ENCODE measurements around the gene ACTR8.

Gene ACTR8

DNA sequence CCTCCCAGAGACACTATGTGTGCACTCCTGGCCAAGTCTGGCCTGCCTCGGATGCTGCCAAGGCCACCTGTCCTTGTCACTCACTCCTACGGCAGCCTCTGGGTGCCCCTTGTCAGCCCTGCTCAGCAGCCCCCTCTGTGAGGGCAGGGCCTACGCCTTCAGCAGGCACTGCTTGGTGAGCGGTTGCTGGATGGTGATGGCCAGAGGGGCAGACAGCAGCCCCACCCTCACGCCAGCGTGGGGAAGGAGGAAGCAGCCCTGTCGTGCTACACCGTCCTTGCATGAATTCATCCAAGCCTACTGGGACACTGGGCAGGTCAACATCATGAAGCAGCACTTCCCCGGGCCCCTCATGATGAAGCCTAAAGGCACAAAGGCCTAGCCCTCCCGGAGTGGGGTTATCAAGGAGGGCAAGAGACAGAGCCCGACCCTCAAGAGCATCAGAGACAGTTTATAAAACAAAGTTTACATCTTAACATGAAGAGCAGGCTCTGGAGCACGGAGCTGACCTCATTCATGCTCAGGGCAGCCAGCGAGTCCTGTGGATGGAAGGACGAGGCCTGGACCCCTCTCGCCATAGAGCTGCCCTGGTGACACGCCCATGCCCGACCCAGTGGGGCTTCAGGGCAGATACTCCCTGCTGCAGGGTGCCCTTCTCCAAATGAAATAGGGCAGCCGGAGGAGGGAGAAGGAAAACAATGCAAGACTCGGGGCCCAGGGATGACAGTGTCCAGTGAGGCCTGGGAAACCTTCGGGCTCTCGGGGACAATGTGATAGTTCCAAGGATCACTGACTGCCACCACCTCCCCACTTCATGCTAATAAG, 61.0 kb downstream of the ACTR8 start:
- Histone ChIP-seq H2AFZ (ENCODE audit: low read length) (no peak overlapping the region), H3K27me3 (ENCODE audit: insufficient read depth, low read length, poor library complexity, severe bottlenecking) (no peaks in the 10 kb centered on the region), H3K4me2 (ENCODE audit: low read depth, low read length, poor library complexity, severe bottlenecking) (no peak overlapping the region), H4K20me1 (ENCODE audit: insufficient read depth, low read length, poor library complexity, severe bottlenecking) (no peaks in the 10 kb centered on the region), H3K4me3 (ENCODE audit: low read length, poor library complexity, severe bottlenecking) (no peak overlapping the region), H3K9me2 (replicated peaks; ENCODE audit: low read depth, low read length) (no peaks in the 10 kb centered on the region), H3F3A (ENCODE audit: low read depth) (no peaks in the 10 kb centered on the region), H3K79me2 (ENCODE audit: insufficient read depth, low read length) (no peaks in the 10 kb centered on the region), H3K36me3 (ENCODE audit: insufficient read depth, low read length) (no peaks in the 10 kb centered on the region), H3K4me1 (ENCODE audit: insufficient read depth, low read length, poor library complexity, severe bottlenecking) (no peaks in the 10 kb centered on the region), H3K9ac (ENCODE audit: low read depth, low read length, poor library complexity, severe bottlenecking) (no peak overlapping the region), H3K9me3 (ENCODE audit: insufficient read depth, low read depth, low read length) (no peaks in the 10 kb centered on the region)
- TF ChIP-seq EZH2phosphoT487 (IDR thresholded peaks at IDR 0.05; ENCODE audit: borderline replicate concordance): no peak
- TF ChIP-seq, protein P1, sequence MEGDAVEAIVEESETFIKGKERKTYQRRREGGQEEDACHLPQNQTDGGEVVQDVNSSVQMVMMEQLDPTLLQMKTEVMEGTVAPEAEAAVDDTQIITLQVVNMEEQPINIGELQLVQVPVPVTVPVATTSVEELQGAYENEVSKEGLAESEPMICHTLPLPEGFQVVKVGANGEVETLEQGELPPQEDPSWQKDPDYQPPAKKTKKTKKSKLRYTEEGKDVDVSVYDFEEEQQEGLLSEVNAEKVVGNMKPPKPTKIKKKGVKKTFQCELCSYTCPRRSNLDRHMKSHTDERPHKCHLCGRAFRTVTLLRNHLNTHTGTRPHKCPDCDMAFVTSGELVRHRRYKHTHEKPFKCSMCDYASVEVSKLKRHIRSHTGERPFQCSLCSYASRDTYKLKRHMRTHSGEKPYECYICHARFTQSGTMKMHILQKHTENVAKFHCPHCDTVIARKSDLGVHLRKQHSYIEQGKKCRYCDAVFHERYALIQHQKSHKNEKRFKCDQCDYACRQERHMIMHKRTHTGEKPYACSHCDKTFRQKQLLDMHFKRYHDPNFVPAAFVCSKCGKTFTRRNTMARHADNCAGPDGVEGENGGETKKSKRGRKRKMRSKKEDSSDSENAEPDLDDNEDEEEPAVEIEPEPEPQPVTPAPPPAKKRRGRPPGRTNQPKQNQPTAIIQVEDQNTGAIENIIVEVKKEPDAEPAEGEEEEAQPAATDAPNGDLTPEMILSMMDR (conservative IDR thresholded peaks at IDR 0.05; ENCODE audit: low read length): no peak

DNA sequence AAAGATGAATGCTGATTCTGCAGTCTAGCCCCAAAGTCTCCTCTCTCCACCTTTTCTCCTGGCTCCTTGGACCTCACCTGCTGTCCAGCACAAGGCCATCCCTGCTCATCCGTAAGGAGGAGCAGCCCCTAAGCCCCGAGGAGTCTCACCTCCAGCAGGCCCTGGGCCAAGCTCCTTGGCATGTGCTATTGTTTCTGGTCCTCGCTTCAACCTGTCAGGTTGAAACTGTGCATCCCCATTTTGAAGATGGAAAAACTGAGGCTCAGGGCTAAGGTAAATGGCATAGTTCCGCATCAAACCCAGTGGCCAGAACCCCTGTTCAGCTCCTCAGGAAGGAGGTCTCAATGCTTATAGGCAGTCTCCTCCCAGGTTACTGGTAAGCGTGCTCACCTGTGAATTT, 61.9 kb downstream of the ACTR8 start:
- H3K79me2 ChIP-seq (ENCODE audit: insufficient read depth, low read length): no peaks in the 10 kb centered on the region
- no peak overlapping the region for H3K4me3 ChIP-seq (ENCODE audit: low read length, poor library complexity, severe bottlenecking)
- no peaks in the 10 kb centered on the region for H3K9me3 ChIP-seq (ENCODE audit: insufficient read depth, low read depth, low read length)
- no peaks in the 10 kb centered on the region for H3K9me2 ChIP-seq (replicated peaks; ENCODE audit: low read depth, low read length)
- no peaks in the 10 kb centered on the region for H3K36me3 ChIP-seq (ENCODE audit: insufficient read depth, low read length)
- no peaks in the 10 kb centered on the region for H3K4me1 ChIP-seq (ENCODE audit: insufficient read depth, low read length, poor library complexity, severe bottlenecking)
- H3F3A ChIP-seq (ENCODE audit: low read depth): no peaks in the 10 kb centered on the region
- H3K9ac ChIP-seq (ENCODE audit: low read depth, low read length, poor library complexity, severe bottlenecking): no peak overlapping the region
- no peaks in the 10 kb centered on the region for H4K20me1 ChIP-seq (ENCODE audit: insufficient read depth, low read length, poor library complexity, severe bottlenecking)
- H2AFZ ChIP-seq (ENCODE audit: low read length): no peak overlapping the region
- H3K4me2 ChIP-seq (ENCODE audit: low read depth, low read length, poor library complexity, severe bottlenecking): no peak overlapping the region
- H3K27me3 ChIP-seq (ENCODE audit: insufficient read depth, low read length, poor library complexity, severe bottlenecking): no peaks in the 10 kb centered on the region
- TF ChIP-seq EZH2phosphoT487 (IDR thresholded peaks at IDR 0.05; ENCODE audit: borderline replicate concordance): no peak
- TF ChIP-seq, protein P1 (conservative IDR thresholded peaks at IDR 0.05; ENCODE audit: low read length): no peak

DNA sequence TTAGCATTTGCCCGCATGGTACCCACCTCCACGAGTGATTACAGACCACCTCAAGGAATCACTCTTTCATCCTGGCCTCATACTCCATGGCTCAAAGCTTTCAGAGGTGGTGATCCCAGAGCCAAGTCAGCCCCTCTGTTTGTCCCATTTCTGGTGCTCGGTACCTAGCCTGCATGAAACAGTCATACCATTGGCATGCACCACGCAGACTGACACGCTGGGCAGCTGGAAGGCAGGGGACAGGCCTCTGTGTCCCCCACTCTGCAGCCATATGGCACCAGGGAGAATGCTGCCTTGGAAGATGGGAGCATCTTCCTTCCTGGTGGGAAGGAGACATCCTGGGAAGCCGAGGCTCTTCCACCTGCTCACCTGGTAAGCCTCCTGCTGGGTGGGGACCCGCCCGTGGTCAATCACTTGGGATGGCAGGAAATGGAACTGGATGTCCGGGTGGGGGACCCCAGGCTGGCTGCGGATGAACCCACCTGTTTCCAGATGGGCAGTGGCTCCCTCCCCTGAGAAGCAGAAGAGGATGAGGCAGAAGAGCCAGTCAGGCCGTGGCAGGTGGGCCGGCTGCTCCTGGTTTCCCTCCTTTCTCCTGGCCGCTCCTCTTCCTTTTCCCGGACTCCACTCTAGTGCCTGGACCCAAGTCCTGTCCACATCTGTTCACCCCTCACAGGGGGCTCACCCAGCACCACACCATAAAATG, 62.6 kb downstream of the ACTR8 start:
- H3K27me3 ChIP-seq (ENCODE audit: insufficient read depth, low read length, poor library complexity, severe bottlenecking): no peaks in the 10 kb centered on the region
- H3F3A ChIP-seq (ENCODE audit: low read depth): no peaks in the 10 kb centered on the region
- H3K9me3 ChIP-seq (ENCODE audit: insufficient read depth, low read depth, low read length): no peaks in the 10 kb centered on the region
- no peak overlapping the region for H3K4me3 ChIP-seq (ENCODE audit: low read length, poor library complexity, severe bottlenecking)
- H3K36me3 ChIP-seq (ENCODE audit: insufficient read depth, low read length): no peaks in the 10 kb centered on the region
- no peak overlapping the region for H2AFZ ChIP-seq (ENCODE audit: low read length)
- H3K9me2 ChIP-seq (replicated peaks; ENCODE audit: low read depth, low read length): no peaks in the 10 kb centered on the region
- no peaks in the 10 kb centered on the region for H4K20me1 ChIP-seq (ENCODE audit: insufficient read depth, low read length, poor library complexity, severe bottlenecking)
- H3K4me2 ChIP-seq (ENCODE audit: low read depth, low read length, poor library complexity, severe bottlenecking): no peak overlapping the region
- no peak overlapping the region for H3K9ac ChIP-seq (ENCODE audit: low read depth, low read length, poor library complexity, severe bottlenecking)
- no peaks in the 10 kb centered on the region for H3K79me2 ChIP-seq (ENCODE audit: insufficient read depth, low read length)
- no peaks in the 10 kb centered on the region for H3K4me1 ChIP-seq (ENCODE audit: insufficient read depth, low read length, poor library complexity, severe bottlenecking)
- TF ChIP-seq, protein P1 (conservative IDR thresholded peaks at IDR 0.05; ENCODE audit: low read length): no peak
- TF ChIP-seq EZH2phosphoT487 (IDR thresholded peaks at IDR 0.05; ENCODE audit: borderline replicate concordance): no peak
